ENCODE data around the gene MKLN1.

MKLN1 gene

DNA sequence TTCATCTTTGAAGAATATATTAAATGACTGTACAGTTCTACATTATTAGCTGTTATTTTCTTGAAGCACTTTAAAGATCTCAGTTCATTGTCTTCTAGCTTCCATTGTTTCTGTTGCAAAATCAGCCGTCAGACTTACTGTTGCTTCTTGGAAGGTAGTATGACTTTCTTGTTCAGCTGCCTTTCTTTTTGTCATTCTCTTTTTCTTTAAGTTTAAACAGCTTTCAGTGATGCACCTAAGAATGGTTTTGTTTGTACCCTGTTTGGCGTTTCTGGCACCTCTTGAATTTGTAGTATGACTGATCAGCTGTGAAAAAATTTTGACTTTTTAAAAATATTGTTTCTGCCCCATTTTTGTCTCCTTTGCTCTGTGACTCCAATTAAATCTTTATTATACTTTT, 9.3 kb downstream of the MKLN1 start:
- H3K9me3 ChIP-seq (ENCODE audit: low read length): peaks cover 36% of the 10 kb centered on the region
- peaks cover 45% of the 10 kb centered on the region for H3K36me3 ChIP-seq (ENCODE audit: insufficient read depth, low read length)
- H3K4me3 ChIP-seq (ENCODE audit: low read depth, low read length, poor library complexity, severe bottlenecking): no peak overlapping the region
- H3K9me2 ChIP-seq (ENCODE audit: low read depth, low read length): no peaks in the 10 kb centered on the region
- no peak overlapping the region for H3K27ac ChIP-seq (ENCODE audit: low read depth, low read length, poor library complexity, severe bottlenecking)
- H3K9ac ChIP-seq (ENCODE audit: low read length): no peak overlapping the region
- no peaks in the 10 kb centered on the region for H3K27me3 ChIP-seq (ENCODE audit: insufficient read depth, low read length)
- no peaks in the 10 kb centered on the region for H3F3A ChIP-seq (ENCODE audit: insufficient read depth, low read length)
- H3K4me2 ChIP-seq (ENCODE audit: low read length): no peak overlapping the region
- no peaks in the 10 kb centered on the region for H4K20me1 ChIP-seq (ENCODE audit: insufficient read depth, low read length)
- peaks cover 99% of the 10 kb centered on the region for H3K79me2 ChIP-seq (ENCODE audit: insufficient read depth, low read length)
- H2AFZ ChIP-seq (ENCODE audit: low read length): no peak overlapping the region
- H3K4me1 ChIP-seq (ENCODE audit: insufficient read depth, low read length, severe bottlenecking): no peaks in the 10 kb centered on the region
- TF ChIP-seq, protein P1, sequence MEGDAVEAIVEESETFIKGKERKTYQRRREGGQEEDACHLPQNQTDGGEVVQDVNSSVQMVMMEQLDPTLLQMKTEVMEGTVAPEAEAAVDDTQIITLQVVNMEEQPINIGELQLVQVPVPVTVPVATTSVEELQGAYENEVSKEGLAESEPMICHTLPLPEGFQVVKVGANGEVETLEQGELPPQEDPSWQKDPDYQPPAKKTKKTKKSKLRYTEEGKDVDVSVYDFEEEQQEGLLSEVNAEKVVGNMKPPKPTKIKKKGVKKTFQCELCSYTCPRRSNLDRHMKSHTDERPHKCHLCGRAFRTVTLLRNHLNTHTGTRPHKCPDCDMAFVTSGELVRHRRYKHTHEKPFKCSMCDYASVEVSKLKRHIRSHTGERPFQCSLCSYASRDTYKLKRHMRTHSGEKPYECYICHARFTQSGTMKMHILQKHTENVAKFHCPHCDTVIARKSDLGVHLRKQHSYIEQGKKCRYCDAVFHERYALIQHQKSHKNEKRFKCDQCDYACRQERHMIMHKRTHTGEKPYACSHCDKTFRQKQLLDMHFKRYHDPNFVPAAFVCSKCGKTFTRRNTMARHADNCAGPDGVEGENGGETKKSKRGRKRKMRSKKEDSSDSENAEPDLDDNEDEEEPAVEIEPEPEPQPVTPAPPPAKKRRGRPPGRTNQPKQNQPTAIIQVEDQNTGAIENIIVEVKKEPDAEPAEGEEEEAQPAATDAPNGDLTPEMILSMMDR (IDR thresholded peaks at IDR 0.05; ENCODE audit: low read length): no peak
- no peak for TF ChIP-seq EZH2 (IDR thresholded peaks at IDR 0.05; ENCODE audit: borderline replicate concordance, low read length)

DNA sequence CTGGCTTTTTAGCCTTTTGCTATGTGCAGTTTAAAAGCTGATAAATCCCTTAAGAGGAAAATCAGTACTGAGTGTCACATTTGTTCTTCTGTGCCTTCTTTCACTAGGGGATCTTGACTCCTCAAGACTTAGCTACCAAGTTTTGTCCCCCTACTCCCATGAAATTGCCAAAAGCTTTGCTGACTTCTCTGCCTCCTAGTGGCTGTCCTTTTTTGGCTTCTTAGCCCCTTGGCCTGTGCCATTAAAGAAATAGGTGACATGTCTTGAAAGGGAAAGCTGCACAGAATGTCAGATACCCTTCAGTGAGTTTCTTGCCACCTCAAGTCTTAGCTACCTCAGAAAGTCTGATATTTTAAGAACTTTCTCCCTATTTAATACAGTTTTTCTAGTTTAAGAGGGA, 10.5 kb downstream of the MKLN1 start:
- Histone ChIP-seq H3K4me3 (ENCODE audit: low read depth, low read length, poor library complexity, severe bottlenecking) (no peak overlapping the region), H4K20me1 (ENCODE audit: insufficient read depth, low read length) (no peaks in the 10 kb centered on the region), H3K9me3 (ENCODE audit: low read length) (peaks cover 36% of the 10 kb centered on the region), H3K4me2 (ENCODE audit: low read length) (no peak overlapping the region), H3K27me3 (ENCODE audit: insufficient read depth, low read length) (no peaks in the 10 kb centered on the region), H3K4me1 (ENCODE audit: insufficient read depth, low read length, severe bottlenecking) (no peaks in the 10 kb centered on the region), H3F3A (ENCODE audit: insufficient read depth, low read length) (no peaks in the 10 kb centered on the region), H2AFZ (ENCODE audit: low read length) (no peak overlapping the region), H3K79me2 (ENCODE audit: insufficient read depth, low read length) (peaks cover 100% of the 10 kb centered on the region), H3K9me2 (ENCODE audit: low read depth, low read length) (no peaks in the 10 kb centered on the region), H3K27ac (ENCODE audit: low read depth, low read length, poor library complexity, severe bottlenecking) (no peak overlapping the region), H3K36me3 (ENCODE audit: insufficient read depth, low read length) (peaks cover 48% of the 10 kb centered on the region), H3K9ac (ENCODE audit: low read length) (no peak overlapping the region)
- no peak for TF ChIP-seq EZH2 (IDR thresholded peaks at IDR 0.05; ENCODE audit: borderline replicate concordance, low read length)
- TF ChIP-seq, protein P1 (IDR thresholded peaks at IDR 0.05; ENCODE audit: low read length): peak; percentile 15; the same call in 1 of the 2 replicates

DNA sequence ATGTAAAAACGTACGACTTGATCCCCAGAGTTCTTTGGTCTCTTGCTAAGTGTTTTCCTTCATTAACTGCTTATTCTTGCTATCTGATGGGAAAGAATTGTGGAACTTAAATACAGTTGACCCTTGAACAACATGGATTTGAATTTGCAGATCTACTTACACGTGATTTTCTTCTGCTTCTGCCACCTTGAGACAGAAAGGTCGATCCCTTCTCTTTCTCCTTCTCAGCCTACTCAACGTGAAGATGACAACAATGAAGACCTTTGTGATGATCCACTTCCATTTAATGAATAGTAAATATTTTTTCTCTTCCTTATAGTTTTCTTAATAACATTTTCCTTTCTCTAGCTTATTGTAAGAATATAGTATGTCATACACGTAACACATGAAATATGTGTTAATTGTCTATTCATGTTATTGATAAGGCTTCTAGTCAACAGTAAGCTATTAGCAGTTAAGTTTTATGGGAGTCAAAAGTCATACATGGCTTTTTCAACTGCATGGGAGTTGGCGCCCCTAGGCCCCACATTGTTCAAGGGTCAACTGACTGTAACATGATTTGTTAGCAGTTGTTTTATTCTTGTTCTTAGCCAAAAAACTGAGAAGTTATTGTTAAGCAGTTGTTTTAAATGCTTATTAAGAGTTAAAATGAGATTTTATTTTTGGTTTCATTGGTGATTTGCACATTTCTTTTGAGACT, 11.2 kb downstream of the MKLN1 start:
- Histone ChIP-seq H3K9me2 (ENCODE audit: low read depth, low read length) (no peaks in the 10 kb centered on the region), H3K4me1 (ENCODE audit: insufficient read depth, low read length, severe bottlenecking) (no peaks in the 10 kb centered on the region), H3K9me3 (ENCODE audit: low read length) (peaks cover 36% of the 10 kb centered on the region), H3K4me2 (ENCODE audit: low read length) (no peak overlapping the region), H3K27me3 (ENCODE audit: insufficient read depth, low read length) (no peaks in the 10 kb centered on the region), H2AFZ (ENCODE audit: low read length) (no peak overlapping the region), H3K9ac (ENCODE audit: low read length) (no peak overlapping the region), H3K36me3 (ENCODE audit: insufficient read depth, low read length) (peaks cover 44% of the 10 kb centered on the region), H3K27ac (ENCODE audit: low read depth, low read length, poor library complexity, severe bottlenecking) (no peak overlapping the region), H3K79me2 (ENCODE audit: insufficient read depth, low read length) (peaks cover 100% of the 10 kb centered on the region), H3K4me3 (ENCODE audit: low read depth, low read length, poor library complexity, severe bottlenecking) (no peak overlapping the region), H3F3A (ENCODE audit: insufficient read depth, low read length) (no peaks in the 10 kb centered on the region), H4K20me1 (ENCODE audit: insufficient read depth, low read length) (no peaks in the 10 kb centered on the region)
- TF ChIP-seq EZH2 (IDR thresholded peaks at IDR 0.05; ENCODE audit: borderline replicate concordance, low read length): no peak
- TF ChIP-seq, protein P1 (IDR thresholded peaks at IDR 0.05; ENCODE audit: low read length): no peak

All from OCI-LY1 (cell line).